Vagina (tissue), 2 donors: ENCODE results near the gene NAE1.

ENCODE experiments used
- CTCF ChIP-seq, 3 experiments: fragments of 450-650 bp in 2 of 3; fragments of 200-600 bp in 1 of 3; sonication (generic) in 1 of 3; IDR thresholded peaks; one replicate each; pipeline ENCODE4 v1.5.1; 2017 to 2019; ENCODE audit warnings: antibody characterized with exemption in 3 of 3, mild to moderate bottlenecking in 2 of 3, moderate library complexity in 2 of 3
- POLR2A ChIP-seq, 2 donors: fragments of 450-650 bp; IDR thresholded peaks; one replicate each; pipeline ENCODE4 v1.6.1; 2017; ENCODE audit warnings: antibody characterized with exemption in 2 of 2, mild to moderate bottlenecking in 2 of 2, moderate library complexity in 2 of 2

- TF ChIP-seq POLR2A (IDR thresholded peaks at IDR 0.05): no peak
- TF ChIP-seq CTCF (IDR thresholded peaks at IDR 0.05): no peak
Observed at GRCh38 chr16:66872559-66872942, 41.8 kb upstream of the NAE1 start.
